ENCODE results near the gene TRIM2. TPM values are rescaled to one million over a fixed set of nuclear protein-coding genes. Genes with fewer than 3 reads are reported as not detected.

TRIM2 gene
- total RNA-seq, 2 experiments from 2014 or later, result 1.9 to 3.4 TPM

DNA sequence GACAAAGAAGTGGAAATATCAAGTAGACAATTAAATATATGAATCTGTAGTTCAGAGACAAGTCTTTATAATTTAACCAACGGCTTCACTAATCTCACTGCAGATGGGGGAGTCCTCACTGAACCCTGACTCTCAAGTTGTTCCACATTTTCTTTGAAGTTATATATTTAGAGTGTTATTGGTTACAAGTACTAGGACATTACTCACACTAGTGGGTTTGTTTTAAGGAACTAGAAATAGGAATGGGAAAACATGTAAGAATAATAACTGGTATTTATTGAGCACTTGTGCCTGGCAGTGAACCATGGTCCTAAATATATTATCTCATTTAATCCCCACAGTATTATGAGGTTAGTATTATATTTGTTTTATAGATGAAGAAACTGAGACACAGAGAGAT lies 162.2 kb downstream of the TRIM2 start:
- H3K27ac ChIP-seq (ENCODE audit: low read depth in 1 of 2, low read length in 2 of 2), result no peak overlapping the region
- H3K4me3 Mint-ChIP-seq, result no peak overlapping the region
- no peaks in the 10 kb centered on the region for H3K9me3 ChIP-seq (ENCODE audit: control insufficient read depth in 1 of 2, insufficient read depth in 1 of 2, low read length in 2 of 2)
- no peak overlapping the region for H3K27ac Mint-ChIP-seq
- H3K36me3 ChIP-seq (ENCODE audit: insufficient read depth, low read length), result no peaks in the 10 kb centered on the region
- ChIA-PET CTCF (no interaction called here), POLR2A (no interaction called here)
- TF ChIP-seq, protein P1, sequence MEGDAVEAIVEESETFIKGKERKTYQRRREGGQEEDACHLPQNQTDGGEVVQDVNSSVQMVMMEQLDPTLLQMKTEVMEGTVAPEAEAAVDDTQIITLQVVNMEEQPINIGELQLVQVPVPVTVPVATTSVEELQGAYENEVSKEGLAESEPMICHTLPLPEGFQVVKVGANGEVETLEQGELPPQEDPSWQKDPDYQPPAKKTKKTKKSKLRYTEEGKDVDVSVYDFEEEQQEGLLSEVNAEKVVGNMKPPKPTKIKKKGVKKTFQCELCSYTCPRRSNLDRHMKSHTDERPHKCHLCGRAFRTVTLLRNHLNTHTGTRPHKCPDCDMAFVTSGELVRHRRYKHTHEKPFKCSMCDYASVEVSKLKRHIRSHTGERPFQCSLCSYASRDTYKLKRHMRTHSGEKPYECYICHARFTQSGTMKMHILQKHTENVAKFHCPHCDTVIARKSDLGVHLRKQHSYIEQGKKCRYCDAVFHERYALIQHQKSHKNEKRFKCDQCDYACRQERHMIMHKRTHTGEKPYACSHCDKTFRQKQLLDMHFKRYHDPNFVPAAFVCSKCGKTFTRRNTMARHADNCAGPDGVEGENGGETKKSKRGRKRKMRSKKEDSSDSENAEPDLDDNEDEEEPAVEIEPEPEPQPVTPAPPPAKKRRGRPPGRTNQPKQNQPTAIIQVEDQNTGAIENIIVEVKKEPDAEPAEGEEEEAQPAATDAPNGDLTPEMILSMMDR (IDR thresholded peaks at IDR 0.05), result no peak
- no peaks in the 10 kb centered on the region for H3K9me3 Mint-ChIP-seq
- no peaks in the 10 kb centered on the region for H3K36me3 Mint-ChIP-seq (ENCODE audit: low read depth)
- H3K27me3 Mint-ChIP-seq, result no peaks in the 10 kb centered on the region
- H3K4me3 ChIP-seq (ENCODE audit: low read length), result no peak overlapping the region
- H3K27me3 ChIP-seq (ENCODE audit: control insufficient read depth in 1 of 2, insufficient read depth in 2 of 2, low read length in 2 of 2), result no peaks in the 10 kb centered on the region
- intact Hi-C loops (cut with DNase I, micrococcal nuclease), result loop anchor here in 1 of 2 experiments (5.0 kb wide), 1 partner anchor 51 kb away; no protein-coding TSS in a partner anchor
- ATAC-seq (ENCODE audit: poor library complexity), result no peak
- DNase-seq, result no peak
- H3K4me1 Mint-ChIP-seq (ENCODE audit: low read depth), result peaks cover 5% of the 10 kb centered on the region
- H3K4me1 ChIP-seq (ENCODE audit: insufficient read depth, low read length), result no peaks in the 10 kb centered on the region

DNA sequence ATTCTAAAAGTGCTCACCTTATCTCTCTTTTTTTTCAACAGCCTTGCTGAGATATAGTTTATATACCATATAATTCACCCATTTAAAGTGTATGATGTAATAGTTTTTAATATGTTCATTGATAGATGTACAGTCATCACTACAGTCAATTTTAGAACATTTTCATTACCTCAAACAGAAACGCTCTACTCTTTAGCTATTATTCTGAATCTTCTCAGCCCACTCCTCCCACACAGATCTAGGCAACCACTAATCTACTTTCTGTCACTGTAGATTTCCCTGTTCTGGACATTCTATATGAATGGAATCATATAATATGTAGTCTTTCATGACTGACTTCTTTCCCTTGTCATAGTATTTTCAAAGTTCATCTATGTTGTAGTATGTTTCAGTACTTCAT lies 162.8 kb downstream of the TRIM2 start:
- DNase-seq, result no peak
- Mint-ChIP-seq H3K9me3 (no peaks in the 10 kb centered on the region), H3K36me3 (ENCODE audit: low read depth) (no peaks in the 10 kb centered on the region), H3K4me1 (ENCODE audit: low read depth) (peaks cover 5% of the 10 kb centered on the region), H3K27ac (no peak overlapping the region), H3K27me3 (no peaks in the 10 kb centered on the region), H3K4me3 (no peak overlapping the region)
- Histone ChIP-seq H3K36me3 (ENCODE audit: insufficient read depth, low read length) (no peaks in the 10 kb centered on the region), H3K4me1 (ENCODE audit: insufficient read depth, low read length) (no peaks in the 10 kb centered on the region), H3K27me3 (ENCODE audit: control insufficient read depth in 1 of 2, insufficient read depth in 2 of 2, low read length in 2 of 2) (no peaks in the 10 kb centered on the region), H3K27ac (ENCODE audit: low read depth in 1 of 2, low read length in 2 of 2) (no peak overlapping the region), H3K9me3 (ENCODE audit: control insufficient read depth in 1 of 2, insufficient read depth in 1 of 2, low read length in 2 of 2) (no peaks in the 10 kb centered on the region), H3K4me3 (ENCODE audit: low read length) (no peak overlapping the region)
- CTCF ChIA-PET, result no interaction called here
- no peak for ATAC-seq (ENCODE audit: poor library complexity)
- POLR2A ChIA-PET, result no interaction called here
- TF ChIP-seq, protein P1 (IDR thresholded peaks at IDR 0.05), result no peak
- intact Hi-C loops (cut with DNase I, micrococcal nuclease), result loop anchor here in 1 of 2 experiments (5.0 kb wide), 1 partner anchor 50 kb away; no protein-coding TSS in a partner anchor

DNA sequence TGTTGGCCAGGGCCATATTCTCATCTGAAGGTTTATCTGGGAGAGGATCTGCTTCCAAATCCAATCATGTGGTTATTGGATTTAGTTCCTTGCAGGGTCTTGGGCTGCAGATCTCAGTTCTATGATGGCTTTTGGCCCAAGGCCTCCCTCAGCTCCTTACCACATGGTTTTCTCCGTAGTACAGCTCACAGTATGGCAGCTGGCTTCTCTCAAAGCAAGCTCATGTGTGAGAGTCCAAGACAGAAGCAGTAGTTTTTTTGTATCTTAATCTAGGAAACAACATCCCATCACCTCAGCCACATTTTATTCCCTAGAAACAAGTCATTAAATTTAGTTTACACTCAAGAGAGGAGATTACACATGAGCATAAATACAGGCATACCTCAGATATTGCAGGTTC lies 164.8 kb downstream of the TRIM2 start:
- Mint-ChIP-seq H3K27ac (no peak overlapping the region), H3K4me3 (no peak overlapping the region), H3K36me3 (ENCODE audit: low read depth) (no peaks in the 10 kb centered on the region), H3K4me1 (ENCODE audit: low read depth) (peaks cover 5% of the 10 kb centered on the region), H3K9me3 (peaks cover 5% of the 10 kb centered on the region), H3K27me3 (no peaks in the 10 kb centered on the region)
- intact Hi-C loops (cut with DNase I, micrococcal nuclease), result loop anchor here in 1 of 2 experiments (5.0 kb wide), 1 partner anchor 48 kb away; no protein-coding TSS in a partner anchor
- TF ChIP-seq, protein P1 (IDR thresholded peaks at IDR 0.05), result no peak
- H3K36me3 ChIP-seq (ENCODE audit: insufficient read depth, low read length), result no peaks in the 10 kb centered on the region
- ChIA-PET POLR2A (no interaction called here), CTCF (no interaction called here)
- H3K27me3 ChIP-seq (ENCODE audit: control insufficient read depth in 1 of 2, insufficient read depth in 2 of 2, low read length in 2 of 2), result no peaks in the 10 kb centered on the region
- DNase-seq (no peak), ATAC-seq (ENCODE audit: poor library complexity) (no peak)
- no peaks in the 10 kb centered on the region for H3K4me1 ChIP-seq (ENCODE audit: insufficient read depth, low read length)
- no peak overlapping the region for H3K27ac ChIP-seq (ENCODE audit: low read depth in 1 of 2, low read length in 2 of 2)
- H3K4me3 ChIP-seq (ENCODE audit: low read length), result no peak overlapping the region
- H3K9me3 ChIP-seq (ENCODE audit: control insufficient read depth in 1 of 2, insufficient read depth in 1 of 2, low read length in 2 of 2), result peaks cover 0 to 6% of the 10 kb centered on the region in 2 experiments
